Vagina (tissue), 2 donors: Measurements from ENCODE around the gene XRN1.

Source experiments
- CTCF ChIP-seq, 3 experiments: fragments of 450-650 bp in 2 of 3; fragments of 200-600 bp in 1 of 3; sonication (generic) in 1 of 3; IDR thresholded peaks; one replicate each; pipeline ENCODE4 v1.5.1; 2017 to 2019; ENCODE audit warnings: antibody characterized with exemption in 3 of 3, mild to moderate bottlenecking in 2 of 3, moderate library complexity in 2 of 3
- POLR2A ChIP-seq, 2 donors: fragments of 450-650 bp; IDR thresholded peaks; one replicate each; pipeline ENCODE4 v1.6.1; 2017; ENCODE audit warnings: antibody characterized with exemption in 2 of 2, mild to moderate bottlenecking in 2 of 2, moderate library complexity in 2 of 2
- POLR2AphosphoS5 ChIP-seq, 2 donors: sonication (generic); formaldehyde crosslinking; IDR thresholded peaks; one replicate each; pipeline ENCODE4 v1.9.0; 2017; ENCODE audit warnings: antibody characterized with exemption in 2 of 2, mild to moderate bottlenecking in 2 of 2, low read depth in 1 of 2; ENCODE audit not compliant: insufficient read depth in 1 of 2

- TF ChIP-seq POLR2AphosphoS5 (IDR thresholded peaks at IDR 0.05; ENCODE audit: insufficient read depth in 1 of 2, low read depth in 1 of 2) (no peak), CTCF (IDR thresholded peaks at IDR 0.05) (no peak), POLR2A (IDR thresholded peaks at IDR 0.05) (no peak)
Observed at GRCh38 chr3:142270407-142270806, 177.4 kb downstream of the XRN1 start.
